ENCODE measurements around the gene NDUFA3. TPM values are rescaled to one million over a fixed set of nuclear protein-coding genes. Genes with fewer than 3 reads are reported as not detected.
A peak's percentile ranks its signal among the peaks of the same experiment; 100 is the strongest.
"Not testable (repeated sequence)": the region's sequence is repeated elsewhere in the genome, so short reads cannot be mapped to it uniquely, and the experiment has no call there.

Gene NDUFA3
- 100 to 1,000 TPM; 134 to 135 TPM for total RNA-seq

- Mint-ChIP-seq H3K36me3 (peaks cover 12% of the 10 kb centered on the region), H3K4me1 (peaks cover 13% of the 10 kb centered on the region), H3K4me3 (peak within 1 kb of the TSS; percentile 97), H3K27me3 (no peaks in the 10 kb centered on the region), H3K27ac (peak within 1 kb of the TSS; percentile 94), H3K9me3 (no peaks in the 10 kb centered on the region)
- POLR2A ChIA-PET = interaction anchor here (0.7 to 2.1 kb wide), 4 partner anchors 12 to 87 kb away, joined by 3 to 14 read pairs (median 6); partner anchors contain the start of genes MBOAT7, PRPF31 and TFPT
- ATAC-seq (ENCODE audit: low read depth) (peak; percentile 98), DNase-seq (peak; percentile 98)
Measured at GRCh38 chr19:54102421-54103169, at the start of gene NDUFA3. TSS of gene NDUFA3 (plus strand) at chr19:54102855. CDS start at chr19:54102879, 24 bp downstream.

GRCh38 chr19:54062643-54063042 is 40.0 kb upstream of the NDUFA3 start:
- ATAC-seq (ENCODE audit: low read depth) (no peak), DNase-seq (no peak)
- no peak overlapping the region for H3K27ac Mint-ChIP-seq
- H3K4me3 Mint-ChIP-seq = no peak overlapping the region
- POLR2A ChIA-PET = no interaction called here
- H3K4me1 Mint-ChIP-seq = no peaks in the 10 kb centered on the region
- peaks cover 9% of the 10 kb centered on the region for H3K27me3 Mint-ChIP-seq
- H3K9me3 Mint-ChIP-seq = no peaks in the 10 kb centered on the region
- no peaks in the 10 kb centered on the region for H3K36me3 Mint-ChIP-seq

GRCh38 chr19:54063350-54064116 is 39.1 kb upstream of the NDUFA3 start, which contains the start of gene VSTM1:
TSS of gene VSTM1 (minus strand) at chr19:54063897. CDS start at chr19:54063777, 120 bp downstream.
- Mint-ChIP-seq H3K27me3 (peaks cover 9% of the 10 kb centered on the region), H3K9me3 (no peaks in the 10 kb centered on the region), H3K4me1 (no peaks in the 10 kb centered on the region), H3K27ac (no peak within 1 kb of the TSS), H3K36me3 (no peaks in the 10 kb centered on the region), H3K4me3 (no peak within 1 kb of the TSS)
- DNase-seq (no peak), ATAC-seq (ENCODE audit: low read depth) (no peak)
- POLR2A ChIA-PET = no interaction called here

DNA sequence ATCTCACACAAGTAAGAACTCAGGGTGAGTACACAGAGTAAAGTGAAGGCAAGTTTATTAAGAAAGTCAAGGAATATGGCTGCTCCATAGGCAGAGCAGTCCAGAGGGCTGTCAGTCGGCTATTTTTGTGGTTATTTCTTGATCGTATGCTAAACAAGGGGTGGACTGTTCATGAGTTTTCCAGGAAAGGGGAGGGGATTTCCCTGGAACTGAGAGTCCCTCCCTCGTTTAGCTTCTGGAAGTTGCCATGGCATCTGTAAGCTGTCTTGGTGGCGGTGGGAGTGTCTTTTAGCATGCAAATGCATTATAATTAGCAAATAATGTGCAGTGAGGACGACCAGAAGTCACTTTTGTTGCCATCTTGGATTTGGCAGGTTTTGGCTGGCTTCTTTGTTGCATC is 33.2 kb upstream of the NDUFA3 start:
- Mint-ChIP-seq H3K27ac (no peak overlapping the region), H3K27me3 (peaks cover 3% of the 10 kb centered on the region), H3K4me3 (no peak overlapping the region), H3K4me1 (no peaks in the 10 kb centered on the region), H3K36me3 (no peaks in the 10 kb centered on the region), H3K9me3 (no peaks in the 10 kb centered on the region)
- no peak for ATAC-seq (ENCODE audit: low read depth)
- POLR2A ChIA-PET = no interaction called here
- no peak for DNase-seq

GRCh38 chr19:54073829-54074228 is 28.8 kb upstream of the NDUFA3 start:
- Mint-ChIP-seq H3K27me3 (peaks cover 3% of the 10 kb centered on the region), H3K4me3 (no peak overlapping the region), H3K4me1 (no peaks in the 10 kb centered on the region), H3K27ac (no peak overlapping the region), H3K9me3 (no peaks in the 10 kb centered on the region), H3K36me3 (no peaks in the 10 kb centered on the region)
- DNase-seq (no peak), ATAC-seq (ENCODE audit: low read depth) (no peak)
- POLR2A ChIA-PET = no interaction called here

DNA sequence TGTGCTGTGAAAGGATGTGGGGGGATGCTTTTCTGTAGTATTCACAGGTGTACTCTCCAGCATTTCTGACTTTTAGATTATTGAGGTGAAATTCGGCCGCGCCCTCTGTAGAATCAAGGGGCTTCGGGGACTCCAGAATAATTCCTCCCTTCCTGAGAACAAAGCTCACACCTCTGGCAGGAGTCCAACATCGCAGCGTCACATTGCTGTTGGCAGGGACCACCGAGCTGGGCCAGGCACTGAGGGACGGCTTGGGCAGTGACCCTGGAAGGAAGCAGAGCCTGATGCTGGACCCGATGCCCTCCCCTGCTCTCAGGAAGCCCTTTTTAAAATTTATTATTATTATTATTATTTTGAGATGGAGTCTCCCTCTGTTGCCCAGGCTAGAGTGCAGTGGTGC is 27.8 kb upstream of the NDUFA3 start:
- no peak overlapping the region for H3K27ac Mint-ChIP-seq
- POLR2A ChIA-PET = no interaction called here
- no peak for DNase-seq

DNA sequence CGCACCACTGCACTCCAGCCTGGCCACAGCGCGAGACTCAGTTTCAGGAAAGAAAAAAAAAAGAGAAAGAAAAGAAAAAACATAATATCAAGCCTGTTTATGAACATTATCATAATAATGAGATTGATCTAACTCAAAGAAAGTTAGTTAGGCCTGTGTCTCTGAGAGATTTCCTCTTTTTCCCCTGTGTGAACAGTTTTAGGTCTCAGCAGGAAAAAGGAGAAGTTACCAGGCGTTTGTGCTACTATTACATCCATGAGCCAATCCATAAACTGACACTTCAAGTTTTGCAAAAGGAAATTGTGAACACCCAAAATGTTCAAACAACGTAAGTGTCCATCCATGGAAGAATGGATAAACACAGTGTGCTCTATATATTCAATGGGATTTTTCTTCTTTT is 25.3 kb upstream of the NDUFA3 start:
- no peak for ATAC-seq (ENCODE audit: low read depth)
- peaks cover 2% of the 10 kb centered on the region for H3K27me3 Mint-ChIP-seq
- H3K4me1 Mint-ChIP-seq = no peaks in the 10 kb centered on the region
- DNase-seq = no peak
- H3K36me3 Mint-ChIP-seq = no peaks in the 10 kb centered on the region
- POLR2A ChIA-PET = no interaction called here
- no peak overlapping the region for H3K4me3 Mint-ChIP-seq
- no peak overlapping the region for H3K27ac Mint-ChIP-seq
- H3K9me3 Mint-ChIP-seq = no peaks in the 10 kb centered on the region

More for the DNA sequence above, 27.8 kb upstream of the NDUFA3 start:
- no peaks in the 10 kb centered on the region for H3K36me3 Mint-ChIP-seq
- peaks cover 3% of the 10 kb centered on the region for H3K27me3 Mint-ChIP-seq
- H3K9me3 Mint-ChIP-seq = no peaks in the 10 kb centered on the region
- no peaks in the 10 kb centered on the region for H3K4me1 Mint-ChIP-seq
- H3K4me3 Mint-ChIP-seq = no peak overlapping the region
- no peak for ATAC-seq (ENCODE audit: low read depth)

- Mint-ChIP-seq H3K4me3 (no peak within 1 kb of the TSS), H3K36me3 (no peaks in the 10 kb centered on the region), H3K27me3 (peaks cover 6% of the 10 kb centered on the region), H3K9me3 (peaks cover 3% of the 10 kb centered on the region), H3K27ac (no peak within 1 kb of the TSS), H3K4me1 (no peaks in the 10 kb centered on the region)
- POLR2A ChIA-PET = no interaction called here
- no peak for DNase-seq
- no peak for ATAC-seq (ENCODE audit: low read depth)
Measured at GRCh38 chr19:54081032-54081431, 21.6 kb upstream of the NDUFA3 start, which contains the start of gene TARM1. TSS of gene TARM1 (minus strand) at chr19:54081365. CDS start at chr19:54081340, 25 bp downstream.

- Mint-ChIP-seq H3K4me3 (no peak overlapping the region), H3K27ac (no peak overlapping the region), H3K9me3 (peaks cover 3% of the 10 kb centered on the region), H3K4me1 (no peaks in the 10 kb centered on the region), H3K27me3 (peaks cover 14% of the 10 kb centered on the region), H3K36me3 (no peaks in the 10 kb centered on the region)
- ATAC-seq (ENCODE audit: low read depth) (no peak), DNase-seq (no peak)
- POLR2A ChIA-PET = no interaction called here
Measured at GRCh38 chr19:54084410-54084809, 18.2 kb upstream of the NDUFA3 start.

DNA sequence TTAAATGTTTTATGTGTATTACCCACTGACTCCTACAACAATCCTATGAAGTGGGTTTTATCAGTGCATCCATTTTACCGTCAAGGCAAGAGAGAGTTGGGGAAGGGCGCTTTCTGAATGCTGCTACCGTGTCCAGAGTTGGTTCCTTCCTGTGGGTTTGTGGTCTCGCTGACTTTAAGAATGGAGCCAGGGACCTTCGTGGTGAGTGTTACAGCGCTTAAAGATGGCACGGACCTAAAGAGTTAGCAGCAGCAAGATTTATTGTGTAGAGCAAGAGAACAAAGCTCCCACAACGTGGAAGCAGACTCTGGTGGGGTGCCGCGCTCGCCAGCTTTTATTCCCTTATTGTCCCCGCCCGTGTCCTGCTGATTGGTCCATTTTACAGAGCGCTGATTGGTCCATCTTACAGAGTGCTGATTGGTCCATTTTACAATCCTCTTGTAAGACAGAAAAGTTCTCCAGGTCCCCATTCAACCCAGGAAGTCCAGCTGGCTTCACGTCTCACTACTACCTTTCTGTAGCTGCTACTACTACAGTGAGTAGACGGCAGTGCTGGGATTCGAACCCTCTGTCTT is 8.1 kb upstream of the NDUFA3 start:
- POLR2A ChIA-PET = interaction anchor here (0.5 kb wide), 1 partner anchor 221 kb away, joined by 3 read pairs; no protein-coding TSS in a partner anchor
- Mint-ChIP-seq H3K27me3 (peaks cover 12% of the 10 kb centered on the region), H3K4me3 (peak overlapping the region; percentile 32), H3K27ac (no peak overlapping the region), H3K4me1 (peaks cover 11% of the 10 kb centered on the region), H3K36me3 (peaks cover 1% of the 10 kb centered on the region), H3K9me3 (peaks cover 2% of the 10 kb centered on the region)
- ATAC-seq (ENCODE audit: low read depth) = no peak
- DNase-seq = no peak

- Mint-ChIP-seq H3K36me3 (peaks cover 1% of the 10 kb centered on the region), H3K9me3 (peaks cover 2% of the 10 kb centered on the region), H3K4me1 (peaks cover 11% of the 10 kb centered on the region), H3K4me3 (peak overlapping the region; percentile 25), H3K27ac (no peak overlapping the region), H3K27me3 (peaks cover 11% of the 10 kb centered on the region)
- no peak for DNase-seq
- no peak for ATAC-seq (ENCODE audit: low read depth)
- POLR2A ChIA-PET = interaction anchor here (0.5 to 1.5 kb wide), 5 partner anchors 19 to 1564 kb away, joined by 3 to 5 read pairs (median 3); partner anchors contain the start of genes CNOT3 and ZNF347
Measured at GRCh38 chr19:54095136-54095858, 7.4 kb upstream of the NDUFA3 start.

GRCh38 chr19:54095859-54096616 is 6.6 kb upstream of the NDUFA3 start:
- H3K4me3 Mint-ChIP-seq = peak overlapping the region; percentile 78
- not testable (repeated sequence) for H3K9me3 Mint-ChIP-seq, H3K36me3 Mint-ChIP-seq
- ATAC-seq (ENCODE audit: low read depth) (peak; percentile 72), DNase-seq (peak; percentile 70)
- POLR2A ChIA-PET = interaction anchor here (0.6 to 1.5 kb wide), 5 partner anchors 17 to 1565 kb away, joined by 3 to 5 read pairs (median 3); partner anchors contain the start of genes CNOT3 and ZNF347
- peaks cover 11% of the 10 kb centered on the region for H3K27me3 Mint-ChIP-seq
- peak overlapping the region; percentile 85 for H3K27ac Mint-ChIP-seq
- peaks cover 11% of the 10 kb centered on the region for H3K4me1 Mint-ChIP-seq
